Central memory CD4-positive, alpha-beta T cell (primary cell): ENCODE data around the gene FSTL3.
"Not testable (repeated sequence)": the region's sequence is repeated elsewhere in the genome, so short reads cannot be mapped to it uniquely, and the experiment has no call there.

Experiments
- DNase-seq: peaks from one replicate; pipeline ENCODE4 v3.0.0; 2022

FSTL3 gene

GRCh38 chr19:711254-711653 lies 35.1 kb downstream of the FSTL3 start:
- DNase-seq = no peak

GRCh38 chr19:715347-715746 lies 39.2 kb downstream of the FSTL3 start:
- DNase-seq = no peak

GRCh38 chr19:718251-718951 lies 42.2 kb downstream of the FSTL3 start:
- no peak for DNase-seq

- DNase-seq = no peak
Measured at GRCh38 chr19:718991-719512, 42.9 kb downstream of the FSTL3 start.

GRCh38 chr19:719636-720344 lies 43.6 kb downstream of the FSTL3 start:
- no peak for DNase-seq

- DNase-seq = no peak
Measured at GRCh38 chr19:720345-721160, 44.4 kb downstream of the FSTL3 start.

- no peak for DNase-seq
Measured at GRCh38 chr19:722553-723101, 46.4 kb downstream of the FSTL3 start.

- DNase-seq = no peak
Measured at GRCh38 chr19:723247-723646, 47.1 kb downstream of the FSTL3 start.

GRCh38 chr19:723714-724113 lies 47.5 kb downstream of the FSTL3 start:
- no peak for DNase-seq

- DNase-seq = no peak
Measured at GRCh38 chr19:725461-726089, 49.4 kb downstream of the FSTL3 start.

GRCh38 chr19:726993-727956 lies 51.1 kb downstream of the FSTL3 start:
- DNase-seq = no peak

GRCh38 chr19:728011-728410 lies 51.8 kb downstream of the FSTL3 start:
- no peak for DNase-seq

GRCh38 chr19:729564-729963 lies 53.4 kb downstream of the FSTL3 start:
- DNase-seq = not testable (repeated sequence)

GRCh38 chr19:729965-730668 lies 53.9 kb downstream of the FSTL3 start:
- no peak for DNase-seq

- no peak for DNase-seq
Measured at GRCh38 chr19:731000-731399, 54.8 kb downstream of the FSTL3 start.

GRCh38 chr19:732148-733069 lies 56.2 kb downstream of the FSTL3 start:
- DNase-seq = no peak
